ENCODE measurements around the gene GRIA1.

The GRIA1 gene

DNA sequence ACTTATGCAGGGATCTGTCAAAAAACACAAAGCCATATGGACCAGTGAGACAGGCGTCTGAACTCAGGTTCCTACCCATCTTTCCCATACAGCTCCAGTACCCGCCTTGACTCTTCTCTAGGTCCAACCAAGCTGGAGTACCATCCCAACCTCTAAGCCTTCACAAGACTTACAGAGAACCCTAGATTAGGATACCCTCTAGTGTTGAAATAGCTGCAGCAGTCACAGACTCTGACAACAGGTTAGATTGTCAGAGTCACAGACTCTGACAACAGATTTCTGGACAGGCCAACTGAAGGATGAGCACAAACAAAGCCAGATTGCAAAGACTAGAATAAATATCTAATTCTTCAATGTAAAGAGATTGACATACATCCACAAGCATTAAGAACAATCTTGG lies 266.1 kb downstream of the GRIA1 start:
- no peak overlapping the region for H3K9ac ChIP-seq (ENCODE audit: low read depth in 1 of 2, low read length in 2 of 2)
- no peak overlapping the region for H3K27ac ChIP-seq (ENCODE audit: low read depth, low read length)
- H3K9me3 ChIP-seq (ENCODE audit: control insufficient read depth in 1 of 2, low read length in 2 of 2): peaks cover 0 to 3% of the 10 kb centered on the region in 2 donors
- H3K4me1 ChIP-seq (ENCODE audit: control insufficient read depth in 1 of 2, insufficient read depth in 2 of 2, low read length in 2 of 2): no peaks in the 10 kb centered on the region
- H3K4me3 ChIP-seq (ENCODE audit: low read depth in 1 of 2, low read length in 2 of 2): no peak overlapping the region
- H3K36me3 ChIP-seq (ENCODE audit: control insufficient read depth in 1 of 2, insufficient read depth in 2 of 2, low read length in 2 of 2): no peaks in the 10 kb centered on the region
- H3K27me3 ChIP-seq (ENCODE audit: control insufficient read depth in 1 of 2, insufficient read depth in 2 of 2, low read length in 2 of 2): no peaks in the 10 kb centered on the region

- Histone ChIP-seq H3K27me3 (ENCODE audit: control insufficient read depth in 1 of 2, insufficient read depth in 2 of 2, low read length in 2 of 2) (no peaks in the 10 kb centered on the region), H3K9ac (ENCODE audit: low read depth in 1 of 2, low read length in 2 of 2) (no peak overlapping the region), H3K9me3 (ENCODE audit: control insufficient read depth in 1 of 2, low read length in 2 of 2) (no peaks in the 10 kb centered on the region), H3K27ac (ENCODE audit: low read depth, low read length) (no peak overlapping the region), H3K4me1 (ENCODE audit: control insufficient read depth in 1 of 2, insufficient read depth in 2 of 2, low read length in 2 of 2) (no peaks in the 10 kb centered on the region), H3K36me3 (ENCODE audit: control insufficient read depth in 1 of 2, insufficient read depth in 2 of 2, low read length in 2 of 2) (no peaks in the 10 kb centered on the region), H3K4me3 (ENCODE audit: low read depth in 1 of 2, low read length in 2 of 2) (no peak overlapping the region)
These were observed 275.5 kb downstream of the GRIA1 start for GRCh38 chr5:153765987-153766386.

DNA sequence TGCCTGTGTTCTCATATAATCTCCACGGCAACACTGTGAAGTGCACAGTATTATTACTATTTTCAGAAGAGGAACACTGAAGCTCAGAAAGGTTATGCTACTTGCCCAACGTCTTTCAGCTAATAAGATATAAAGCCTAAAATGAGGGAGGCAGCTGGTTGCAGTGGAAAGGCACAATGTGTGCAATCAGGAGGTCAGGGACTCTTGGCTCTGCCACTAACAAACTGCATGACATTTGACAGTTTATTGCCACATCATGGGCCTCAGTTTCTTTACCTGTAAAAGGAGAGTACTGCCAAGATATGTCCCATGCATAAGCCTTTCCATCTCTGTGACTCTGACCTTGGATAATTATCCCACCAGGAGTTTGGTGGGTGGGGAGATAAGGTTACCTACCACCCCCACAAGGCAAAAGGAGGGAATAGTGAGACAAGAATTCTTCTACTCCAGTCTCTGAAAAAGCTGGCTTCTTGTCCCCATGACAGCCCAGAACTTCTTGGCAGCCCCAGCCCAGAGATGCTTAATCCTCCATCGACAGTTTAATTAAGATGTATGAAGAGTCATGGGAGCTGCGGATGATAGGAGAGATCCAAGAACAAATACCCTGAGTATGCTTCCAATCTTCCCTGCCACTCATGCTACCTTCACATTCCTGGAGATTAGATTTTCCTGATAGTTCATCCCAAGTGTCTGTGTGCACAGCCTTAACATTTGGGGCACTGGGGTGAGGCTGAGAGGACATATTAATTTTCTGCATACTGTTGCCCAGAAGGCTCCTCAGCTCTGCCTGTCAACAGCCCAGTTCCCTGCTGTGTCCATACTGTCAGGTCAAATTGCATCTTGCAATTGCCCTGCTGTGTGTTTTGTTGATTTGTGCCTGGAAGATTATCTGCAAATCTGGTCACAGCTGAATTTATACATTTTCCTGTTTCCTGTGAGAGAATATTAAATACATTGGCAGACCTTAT lies 277.0 kb downstream of the GRIA1 start:
- no peak overlapping the region for H3K9ac ChIP-seq (ENCODE audit: low read depth in 1 of 2, low read length in 2 of 2)
- no peaks in the 10 kb centered on the region for H3K9me3 ChIP-seq (ENCODE audit: control insufficient read depth in 1 of 2, low read length in 2 of 2)
- no peak overlapping the region for H3K4me3 ChIP-seq (ENCODE audit: low read depth in 1 of 2, low read length in 2 of 2)
- no peak overlapping the region for H3K27ac ChIP-seq (ENCODE audit: low read depth, low read length)
- H3K27me3 ChIP-seq (ENCODE audit: control insufficient read depth in 1 of 2, insufficient read depth in 2 of 2, low read length in 2 of 2): no peaks in the 10 kb centered on the region
- H3K4me1 ChIP-seq (ENCODE audit: control insufficient read depth in 1 of 2, insufficient read depth in 2 of 2, low read length in 2 of 2): no peaks in the 10 kb centered on the region
- H3K36me3 ChIP-seq (ENCODE audit: control insufficient read depth in 1 of 2, insufficient read depth in 2 of 2, low read length in 2 of 2): no peaks in the 10 kb centered on the region

DNA sequence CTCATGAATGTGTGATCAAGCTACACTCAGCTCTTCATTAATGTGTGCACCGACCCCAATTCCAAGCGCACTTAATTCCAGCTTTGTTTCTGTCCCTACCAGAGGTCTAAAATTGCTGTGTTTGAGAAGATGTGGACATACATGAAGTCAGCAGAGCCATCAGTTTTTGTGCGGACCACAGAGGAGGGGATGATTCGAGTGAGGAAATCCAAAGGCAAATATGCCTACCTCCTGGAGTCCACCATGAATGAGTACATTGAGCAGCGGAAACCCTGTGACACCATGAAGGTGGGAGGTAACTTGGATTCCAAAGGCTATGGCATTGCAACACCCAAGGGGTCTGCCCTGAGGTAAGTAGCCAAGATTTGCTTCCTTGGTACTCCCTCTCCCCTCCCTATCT lies 279.6 kb downstream of the GRIA1 start:
- no peak overlapping the region for H3K27ac ChIP-seq (ENCODE audit: low read depth, low read length)
- H3K4me1 ChIP-seq (ENCODE audit: control insufficient read depth in 1 of 2, insufficient read depth in 2 of 2, low read length in 2 of 2): no peaks in the 10 kb centered on the region
- no peaks in the 10 kb centered on the region for H3K9me3 ChIP-seq (ENCODE audit: control insufficient read depth in 1 of 2, low read length in 2 of 2)
- no peak overlapping the region for H3K9ac ChIP-seq (ENCODE audit: low read depth in 1 of 2, low read length in 2 of 2)
- H3K36me3 ChIP-seq (ENCODE audit: control insufficient read depth in 1 of 2, insufficient read depth in 2 of 2, low read length in 2 of 2): no peaks in the 10 kb centered on the region
- no peak overlapping the region for H3K4me3 ChIP-seq (ENCODE audit: low read depth in 1 of 2, low read length in 2 of 2)
- H3K27me3 ChIP-seq (ENCODE audit: control insufficient read depth in 1 of 2, insufficient read depth in 2 of 2, low read length in 2 of 2): no peaks in the 10 kb centered on the region

DNA sequence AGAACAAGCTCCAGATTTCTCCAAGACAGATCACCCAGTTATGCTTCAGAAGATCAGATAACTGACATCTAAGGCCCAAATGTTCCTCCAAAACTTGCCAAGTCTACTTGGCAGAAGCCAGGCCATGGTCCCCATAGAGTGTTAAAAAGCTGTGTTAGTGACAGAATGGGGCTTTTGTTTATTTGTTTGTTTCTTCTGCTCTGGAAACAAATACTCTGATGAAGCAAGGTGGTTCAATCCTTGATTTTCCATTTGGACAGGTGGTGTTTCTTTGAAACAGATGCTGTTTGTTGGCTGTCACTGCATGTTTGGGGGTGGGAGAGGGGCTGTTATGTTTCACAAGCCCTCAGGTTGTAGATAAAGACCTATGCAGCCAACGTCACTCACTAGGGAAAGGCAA lies 284.2 kb downstream of the GRIA1 start:
- no peaks in the 10 kb centered on the region for H3K27me3 ChIP-seq (ENCODE audit: control insufficient read depth in 1 of 2, insufficient read depth in 2 of 2, low read length in 2 of 2)
- no peaks in the 10 kb centered on the region for H3K9me3 ChIP-seq (ENCODE audit: control insufficient read depth in 1 of 2, low read length in 2 of 2)
- H3K9ac ChIP-seq (ENCODE audit: low read depth in 1 of 2, low read length in 2 of 2): no peak overlapping the region
- no peaks in the 10 kb centered on the region for H3K36me3 ChIP-seq (ENCODE audit: control insufficient read depth in 1 of 2, insufficient read depth in 2 of 2, low read length in 2 of 2)
- no peak overlapping the region for H3K27ac ChIP-seq (ENCODE audit: low read depth, low read length)
- no peak overlapping the region for H3K4me3 ChIP-seq (ENCODE audit: low read depth in 1 of 2, low read length in 2 of 2)
- H3K4me1 ChIP-seq (ENCODE audit: control insufficient read depth in 1 of 2, insufficient read depth in 2 of 2, low read length in 2 of 2): no peaks in the 10 kb centered on the region

DNA sequence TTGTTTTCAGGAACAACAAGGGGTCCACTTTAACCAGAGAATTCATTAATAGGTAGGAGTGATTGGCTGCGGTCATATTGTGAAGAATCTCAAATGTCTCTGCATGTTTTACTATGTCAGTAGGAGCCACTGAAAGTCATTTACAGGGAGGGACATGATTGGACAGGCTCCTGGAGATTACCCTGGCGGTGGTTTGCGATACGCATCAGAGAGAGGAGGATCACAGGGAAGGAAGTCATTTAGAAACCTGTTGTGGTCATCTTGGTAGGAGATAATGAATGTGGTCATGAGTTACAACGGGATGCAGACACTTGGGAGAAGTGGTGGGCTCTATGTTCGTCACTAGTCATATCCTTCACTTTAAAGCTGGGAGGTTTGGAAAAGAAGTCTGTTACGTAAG lies 285.5 kb downstream of the GRIA1 start:
- Histone ChIP-seq H3K4me1 (ENCODE audit: control insufficient read depth in 1 of 2, insufficient read depth in 2 of 2, low read length in 2 of 2) (no peaks in the 10 kb centered on the region), H3K36me3 (ENCODE audit: control insufficient read depth in 1 of 2, insufficient read depth in 2 of 2, low read length in 2 of 2) (no peaks in the 10 kb centered on the region), H3K4me3 (ENCODE audit: low read depth in 1 of 2, low read length in 2 of 2) (no peak overlapping the region), H3K27ac (ENCODE audit: low read depth, low read length) (no peak overlapping the region), H3K27me3 (ENCODE audit: control insufficient read depth in 1 of 2, insufficient read depth in 2 of 2, low read length in 2 of 2) (no peaks in the 10 kb centered on the region), H3K9me3 (ENCODE audit: control insufficient read depth in 1 of 2, low read length in 2 of 2) (no peaks in the 10 kb centered on the region), H3K9ac (ENCODE audit: low read depth in 1 of 2, low read length in 2 of 2) (no peak overlapping the region)

DNA sequence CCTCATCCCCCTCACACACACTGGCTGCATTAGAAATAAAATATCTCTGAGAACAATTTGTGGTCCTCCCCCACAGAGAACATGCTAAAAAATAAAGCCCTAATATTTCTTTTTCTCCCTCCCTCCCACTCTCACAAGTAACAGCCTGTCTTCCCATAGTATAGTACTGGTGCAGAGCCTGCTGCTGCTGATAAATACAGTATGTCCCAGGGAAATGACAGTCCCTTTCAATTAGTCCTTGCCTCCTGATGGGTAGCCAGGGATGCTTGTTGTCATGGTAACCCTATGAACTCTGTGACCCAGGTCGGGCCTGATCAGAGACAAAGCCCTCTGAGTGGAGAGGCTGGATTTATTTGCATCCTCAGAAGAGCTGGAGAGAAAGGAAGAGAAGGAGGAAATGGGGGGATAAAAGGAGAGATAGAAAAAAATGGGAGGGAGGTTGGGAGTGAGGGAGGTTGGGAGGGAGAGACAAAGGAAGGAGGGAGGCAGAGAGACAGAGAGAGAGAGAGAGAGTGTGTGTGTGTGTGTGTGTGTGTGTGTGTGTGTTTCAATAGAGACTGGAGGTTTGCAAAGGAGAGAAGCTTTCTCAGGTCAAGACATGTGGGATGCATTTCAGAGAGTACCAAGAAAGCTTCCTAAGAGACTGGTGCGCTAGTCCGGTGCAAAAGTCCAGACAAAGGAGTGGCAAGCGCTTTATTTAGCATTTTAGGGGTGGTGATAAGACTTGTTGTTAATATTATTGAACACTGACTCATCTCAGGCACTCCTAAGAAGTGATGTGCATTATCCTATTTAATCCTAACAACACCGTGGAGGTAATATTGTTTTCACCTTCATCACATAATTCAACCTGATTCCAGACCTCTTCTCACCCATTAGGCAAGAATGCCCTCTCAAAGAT lies 287.5 kb downstream of the GRIA1 start:
- no peaks in the 10 kb centered on the region for H3K4me1 ChIP-seq (ENCODE audit: control insufficient read depth in 1 of 2, insufficient read depth in 2 of 2, low read length in 2 of 2)
- no peaks in the 10 kb centered on the region for H3K36me3 ChIP-seq (ENCODE audit: control insufficient read depth in 1 of 2, insufficient read depth in 2 of 2, low read length in 2 of 2)
- no peaks in the 10 kb centered on the region for H3K9me3 ChIP-seq (ENCODE audit: control insufficient read depth in 1 of 2, low read length in 2 of 2)
- H3K4me3 ChIP-seq (ENCODE audit: low read depth in 1 of 2, low read length in 2 of 2): no peak overlapping the region
- H3K27ac ChIP-seq (ENCODE audit: low read depth, low read length): no peak overlapping the region
- no peaks in the 10 kb centered on the region for H3K27me3 ChIP-seq (ENCODE audit: control insufficient read depth in 1 of 2, insufficient read depth in 2 of 2, low read length in 2 of 2)
- no peak overlapping the region for H3K9ac ChIP-seq (ENCODE audit: low read depth in 1 of 2, low read length in 2 of 2)

- H3K27me3 ChIP-seq (ENCODE audit: control insufficient read depth in 1 of 2, insufficient read depth in 2 of 2, low read length in 2 of 2): no peaks in the 10 kb centered on the region
- no peak overlapping the region for H3K9ac ChIP-seq (ENCODE audit: low read depth in 1 of 2, low read length in 2 of 2)
- H3K4me1 ChIP-seq (ENCODE audit: control insufficient read depth in 1 of 2, insufficient read depth in 2 of 2, low read length in 2 of 2): no peaks in the 10 kb centered on the region
- no peak overlapping the region for H3K27ac ChIP-seq (ENCODE audit: low read depth, low read length)
- no peaks in the 10 kb centered on the region for H3K36me3 ChIP-seq (ENCODE audit: control insufficient read depth in 1 of 2, insufficient read depth in 2 of 2, low read length in 2 of 2)
- no peak overlapping the region for H3K4me3 ChIP-seq (ENCODE audit: low read depth in 1 of 2, low read length in 2 of 2)
- H3K9me3 ChIP-seq (ENCODE audit: control insufficient read depth in 1 of 2, low read length in 2 of 2): no peaks in the 10 kb centered on the region
These were observed 289.4 kb downstream of the GRIA1 start for GRCh38 chr5:153779836-153780235.

DNA sequence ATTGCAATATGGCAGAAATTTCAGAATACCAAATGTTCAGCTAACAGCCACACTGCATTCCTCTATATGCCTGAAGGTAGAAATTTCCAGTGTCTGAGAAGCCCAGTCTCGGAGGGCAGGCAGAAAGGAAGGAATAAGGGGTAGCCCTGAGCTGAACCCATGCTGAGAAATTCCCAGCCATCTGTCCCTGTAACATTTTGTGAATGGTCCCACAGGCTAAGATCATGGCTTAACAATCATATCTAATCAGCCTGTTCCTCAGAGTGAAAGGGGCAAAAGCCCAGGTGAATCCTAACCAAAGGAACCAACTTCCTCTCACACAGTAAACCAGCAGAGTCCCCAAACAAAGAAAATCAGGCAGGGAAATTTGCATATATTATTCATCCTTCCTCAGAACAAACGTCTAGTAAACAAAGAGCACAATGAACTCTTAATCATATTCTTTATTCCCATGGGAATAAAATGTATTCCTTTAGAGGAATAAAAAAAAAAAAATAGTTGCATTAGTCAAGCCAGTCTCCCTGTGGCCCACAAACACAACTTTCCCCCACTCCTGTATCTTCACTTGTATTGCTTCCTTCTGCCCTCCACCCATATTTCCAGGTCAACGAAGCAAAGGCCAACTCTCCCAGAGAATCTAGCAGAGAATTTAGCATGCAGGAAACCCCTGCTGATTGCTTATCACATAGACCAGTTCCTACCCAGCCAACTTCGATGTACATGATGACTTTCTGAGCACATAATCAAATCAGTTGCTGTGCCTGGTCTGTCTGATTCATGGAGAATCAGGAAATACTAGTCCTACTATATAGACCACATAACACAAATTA lies 290.6 kb downstream of the GRIA1 start:
- Histone ChIP-seq H3K4me1 (ENCODE audit: control insufficient read depth in 1 of 2, insufficient read depth in 2 of 2, low read length in 2 of 2) (no peaks in the 10 kb centered on the region), H3K27me3 (ENCODE audit: control insufficient read depth in 1 of 2, insufficient read depth in 2 of 2, low read length in 2 of 2) (no peaks in the 10 kb centered on the region), H3K9ac (ENCODE audit: low read depth in 1 of 2, low read length in 2 of 2) (no peak overlapping the region), H3K9me3 (ENCODE audit: control insufficient read depth in 1 of 2, low read length in 2 of 2) (no peaks in the 10 kb centered on the region), H3K27ac (ENCODE audit: low read depth, low read length) (no peak overlapping the region), H3K4me3 (ENCODE audit: low read depth in 1 of 2, low read length in 2 of 2) (no peak overlapping the region), H3K36me3 (ENCODE audit: control insufficient read depth in 1 of 2, insufficient read depth in 2 of 2, low read length in 2 of 2) (no peaks in the 10 kb centered on the region)

Data from duodenal mucosa (tissue), 2 donors.